Thyroid gland (tissue), 4 donors: ENCODE measurements around the gene PARP14.

Experiments used
- POLR2A ChIP-seq, 2 donors: fragments of 450-650 bp; IDR thresholded peaks; one replicate each; pipeline ENCODE4 v1.6.1; 2017; ENCODE audit warnings: antibody characterized with exemption in 2 of 2, mild to moderate bottlenecking in 2 of 2, moderate library complexity in 1 of 2
- TF ChIP-seq, protein P1 (sequence below), 6 experiments: fragments of 200-600 bp in 3 of 6; fragments of 450-650 bp in 3 of 6; sonication (generic) in 3 of 6; IDR thresholded peaks; one replicate each; pipeline ENCODE4 v1.5.1; 2016 to 2019; ENCODE audit warnings: antibody characterized with exemption in 6 of 6, mild to moderate bottlenecking in 2 of 6, inconsistent platforms in 1 of 6, moderate library complexity in 1 of 6

DNA sequence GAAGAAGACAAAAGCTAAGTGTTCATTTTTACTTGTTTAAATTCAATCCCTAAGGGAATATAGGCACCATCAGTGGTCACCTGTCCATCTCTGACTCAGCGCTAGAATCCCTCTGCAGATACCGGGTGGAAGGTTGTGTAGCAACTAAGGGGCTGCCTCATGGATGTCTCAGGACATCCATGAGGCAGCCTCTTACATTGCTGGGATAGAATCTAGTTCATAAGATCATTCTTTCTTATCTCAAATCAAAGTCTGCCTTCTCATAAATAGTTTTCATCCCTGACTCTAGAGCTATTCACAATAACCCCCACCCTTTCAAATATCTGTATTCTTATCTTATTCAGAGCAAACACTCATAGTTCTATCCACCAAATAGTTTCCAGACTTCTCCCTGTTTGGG is 74.9 kb downstream of the PARP14 start:
- TF ChIP-seq, protein P1, sequence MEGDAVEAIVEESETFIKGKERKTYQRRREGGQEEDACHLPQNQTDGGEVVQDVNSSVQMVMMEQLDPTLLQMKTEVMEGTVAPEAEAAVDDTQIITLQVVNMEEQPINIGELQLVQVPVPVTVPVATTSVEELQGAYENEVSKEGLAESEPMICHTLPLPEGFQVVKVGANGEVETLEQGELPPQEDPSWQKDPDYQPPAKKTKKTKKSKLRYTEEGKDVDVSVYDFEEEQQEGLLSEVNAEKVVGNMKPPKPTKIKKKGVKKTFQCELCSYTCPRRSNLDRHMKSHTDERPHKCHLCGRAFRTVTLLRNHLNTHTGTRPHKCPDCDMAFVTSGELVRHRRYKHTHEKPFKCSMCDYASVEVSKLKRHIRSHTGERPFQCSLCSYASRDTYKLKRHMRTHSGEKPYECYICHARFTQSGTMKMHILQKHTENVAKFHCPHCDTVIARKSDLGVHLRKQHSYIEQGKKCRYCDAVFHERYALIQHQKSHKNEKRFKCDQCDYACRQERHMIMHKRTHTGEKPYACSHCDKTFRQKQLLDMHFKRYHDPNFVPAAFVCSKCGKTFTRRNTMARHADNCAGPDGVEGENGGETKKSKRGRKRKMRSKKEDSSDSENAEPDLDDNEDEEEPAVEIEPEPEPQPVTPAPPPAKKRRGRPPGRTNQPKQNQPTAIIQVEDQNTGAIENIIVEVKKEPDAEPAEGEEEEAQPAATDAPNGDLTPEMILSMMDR (IDR thresholded peaks at IDR 0.05), result no peak
- no peak for TF ChIP-seq POLR2A (IDR thresholded peaks at IDR 0.05)
